ENCODE measurements around the gene ZPLD1. TPM values are rescaled to one million over a fixed set of nuclear protein-coding genes. Genes with fewer than 3 reads are reported as not detected.

Gene ZPLD1
- total RNA-seq, 2 donors from 2014 or later, result 0.28 TPM; not detected in 1

DNA sequence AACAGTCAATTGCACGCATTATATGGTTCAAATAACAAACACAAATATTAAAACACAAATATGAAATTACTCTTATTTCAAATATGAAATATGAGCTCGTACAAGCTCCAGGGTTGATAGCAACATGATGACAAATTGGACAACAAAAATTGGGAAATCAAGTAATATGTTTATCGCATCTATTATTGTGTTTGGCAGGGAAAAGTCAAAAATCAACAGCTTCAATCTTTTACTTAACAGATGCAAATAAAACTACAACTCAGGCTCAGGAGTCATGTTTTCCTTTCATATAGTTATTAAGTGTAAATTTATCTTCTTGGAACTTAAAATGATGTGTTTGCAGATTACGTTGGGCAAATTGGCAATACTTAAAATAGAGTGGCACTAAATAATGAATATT is 41.4 kb downstream of the ZPLD1 start:
- Histone ChIP-seq H3K4me3 (no peak overlapping the region), H3K27me3 (replicated peaks; ENCODE audit: insufficient read depth) (no peaks in the 10 kb centered on the region), H3K4me1 (replicated peaks) (no peaks in the 10 kb centered on the region), H3K9me3 (no peaks in the 10 kb centered on the region), H3K36me3 (no peaks in the 10 kb centered on the region), H3K27ac (no peak overlapping the region)
- WGBS, result 79% methylated on average over 4 of the region's 4 CpGs
- no peak for DNase-seq (ENCODE audit: low spot score)
- TF ChIP-seq POLR2A (IDR thresholded peaks at IDR 0.05), result no peak
- no peak for TF ChIP-seq POLR2AphosphoS5 (IDR thresholded peaks at IDR 0.05)
- TF ChIP-seq CTCF (IDR thresholded peaks at IDR 0.05), result no peak
- intact Hi-C loops (cut with DNase I), result no loop called here

GRCh38 chr3:102478160-102478559 is 43.3 kb downstream of the ZPLD1 start:
- Histone ChIP-seq H3K36me3 (no peaks in the 10 kb centered on the region), H3K9me3 (no peaks in the 10 kb centered on the region), H3K27ac (no peak overlapping the region), H3K27me3 (replicated peaks; ENCODE audit: insufficient read depth) (no peaks in the 10 kb centered on the region), H3K4me3 (no peak overlapping the region), H3K4me1 (replicated peaks) (no peaks in the 10 kb centered on the region)
- 87% methylated on average over 1 of the region's 1 CpG for WGBS
- DNase-seq (ENCODE audit: low spot score), result no peak
- intact Hi-C loops (cut with DNase I), result no loop called here
- TF ChIP-seq POLR2AphosphoS5 (IDR thresholded peaks at IDR 0.05), result no peak
- TF ChIP-seq CTCF (IDR thresholded peaks at IDR 0.05), result no peak
- TF ChIP-seq POLR2A (IDR thresholded peaks at IDR 0.05), result no peak

- TF ChIP-seq POLR2AphosphoS5 (IDR thresholded peaks at IDR 0.05) (no peak), CTCF (IDR thresholded peaks at IDR 0.05) (no peak), POLR2A (IDR thresholded peaks at IDR 0.05) (no peak)
- no peaks in the 10 kb centered on the region for H3K9me3 ChIP-seq
- no peaks in the 10 kb centered on the region for H3K36me3 ChIP-seq
- no peaks in the 10 kb centered on the region for H3K4me1 ChIP-seq (replicated peaks)
- no peaks in the 10 kb centered on the region for H3K27me3 ChIP-seq (replicated peaks; ENCODE audit: insufficient read depth)
- WGBS, result 38% methylated on average over 2 of the region's 2 CpGs
- no peak overlapping the region for H3K27ac ChIP-seq
- no peak for DNase-seq (ENCODE audit: low spot score)
- H3K4me3 ChIP-seq, result no peak overlapping the region
- intact Hi-C loops (cut with DNase I), result no loop called here
These were observed 45.3 kb downstream of the ZPLD1 start for GRCh38 chr3:102480139-102480538.

DNA sequence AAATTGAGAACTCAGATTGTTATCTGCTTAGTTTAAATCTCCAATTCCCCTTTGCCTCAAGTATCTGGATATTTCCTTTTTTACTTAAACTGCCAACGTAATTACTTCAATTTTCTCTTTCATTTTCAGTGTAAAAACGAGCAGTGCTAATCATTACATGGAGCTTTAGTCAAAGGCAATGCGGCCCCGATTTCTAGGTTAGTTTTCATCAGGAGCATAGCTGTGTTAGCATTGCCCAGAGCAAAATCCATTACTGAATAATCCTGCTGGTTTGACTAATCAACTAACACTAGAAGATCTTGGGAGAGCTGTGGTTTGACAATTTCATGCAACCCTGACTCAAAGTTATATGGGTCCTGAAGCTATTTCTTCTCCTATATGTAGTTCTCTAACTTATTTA is 46.2 kb downstream of the ZPLD1 start:
- Histone ChIP-seq H3K9me3 (no peaks in the 10 kb centered on the region), H3K4me3 (no peak overlapping the region), H3K27me3 (replicated peaks; ENCODE audit: insufficient read depth) (no peaks in the 10 kb centered on the region), H3K36me3 (no peaks in the 10 kb centered on the region), H3K27ac (no peak overlapping the region), H3K4me1 (replicated peaks) (no peaks in the 10 kb centered on the region)
- DNase-seq (ENCODE audit: low spot score), result no peak
- 61% methylated on average over 4 of the region's 4 CpGs for WGBS
- intact Hi-C loops (cut with DNase I), result no loop called here
- no peak for TF ChIP-seq CTCF (IDR thresholded peaks at IDR 0.05)
- no peak for TF ChIP-seq POLR2AphosphoS5 (IDR thresholded peaks at IDR 0.05)
- no peak for TF ChIP-seq POLR2A (IDR thresholded peaks at IDR 0.05)

GRCh38 chr3:102483556-102483955 is 48.7 kb downstream of the ZPLD1 start:
- H3K27ac ChIP-seq, result no peak overlapping the region
- no peaks in the 10 kb centered on the region for H3K9me3 ChIP-seq
- no peak for TF ChIP-seq POLR2AphosphoS5 (IDR thresholded peaks at IDR 0.05)
- no peak for TF ChIP-seq CTCF (IDR thresholded peaks at IDR 0.05)
- TF ChIP-seq POLR2A (IDR thresholded peaks at IDR 0.05), result no peak
- intact Hi-C loops (cut with DNase I), result no loop called here
- WGBS, result 92% methylated on average over 3 of the region's 3 CpGs
- H3K36me3 ChIP-seq, result no peaks in the 10 kb centered on the region
- no peak for DNase-seq (ENCODE audit: low spot score)
- H3K27me3 ChIP-seq (replicated peaks; ENCODE audit: insufficient read depth), result no peaks in the 10 kb centered on the region
- H3K4me1 ChIP-seq (replicated peaks), result no peaks in the 10 kb centered on the region
- H3K4me3 ChIP-seq, result no peak overlapping the region

All from prostate gland (tissue), 2 donors.